ENCODE results near the gene SLC16A8.

- TF ChIP-seq CTCF (IDR thresholded peaks at IDR 0.05): no peak
- no peak for TF ChIP-seq POLR2A (IDR thresholded peaks at IDR 0.05)
Observed at GRCh38 chr22:38106814-38107578, 23.0 kb upstream of the SLC16A8 start.

Measured in uterus (tissue), 2 donors.